Panc1 (cell line): ENCODE results near the gene MAPT.

Experiments used
- CTCF ChIP-seq: fragments of 450-650 bp; IDR thresholded peaks from 2 replicates; pipeline ENCODE4 v1.5.1; 2017; ENCODE audit warnings: mild to moderate bottlenecking
- POLR2AphosphoS5 ChIP-seq: IDR thresholded peaks from 2 replicates; pipeline ENCODE4 v1.6.1; 2012; ENCODE audit warnings: mild to moderate bottlenecking, low read depth, low read length, moderate library complexity
- REST ChIP-seq, 2 experiments: IDR thresholded peaks; 2 replicates each; pipeline ENCODE4 v1.6.1; 2011 to 2012; ENCODE audit warnings: low read depth in 2 of 2, control low read depth in 1 of 2, low read length in 1 of 2, mild to moderate bottlenecking in 1 of 2, moderate library complexity in 1 of 2; ENCODE audit not compliant: insufficient read depth in 1 of 2
- TCF7L2 ChIP-seq: IDR thresholded peaks from 2 replicates; pipeline ENCODE4 v1.6.1; 2011; ENCODE audit warnings: mild to moderate bottlenecking, low read depth, low read length, inconsistent platforms

GRCh38 chr17:45963889-45964288, 69.5 kb downstream of the MAPT start:
- TF ChIP-seq CTCF (no peak), REST (IDR thresholded peaks at IDR 0.05; ENCODE audit: insufficient read depth in 1 of 2, low read depth in 2 of 2, low read length in 1 of 2) (no peak), TCF7L2 (no peak), POLR2AphosphoS5 (no peak)
